Activated CD4-positive, alpha-beta memory T cell treated with anti-CD3 and anti-CD28 coated beads for 36 hours (primary cell): ENCODE measurements around the gene METRNL. TPM values are rescaled to one million over a fixed set of nuclear protein-coding genes. Genes with fewer than 3 reads are reported as not detected.

Experiments used
- CTCF ChIA-PET: fragments of 350-600 bp; sonication (Branson Sonifier 250); formaldehyde crosslinking; loops from one replicate; lab custom pipeline; 2021; ENCODE audit warnings: antibody characterized with exemption, inconsistent platforms; lab: Charles Lee
- POLR2A ChIA-PET: fragments of 350-600 bp; sonication (Branson Sonifier 250); formaldehyde crosslinking; loops from one replicate; lab custom pipeline; 2021; ENCODE audit warnings: antibody characterized with exemption; lab: Charles Lee
- DNase-seq: peaks from one replicate; pipeline ENCODE4 v3.0.0-alpha.2; 2020
- H3K27ac Mint-ChIP-seq: one replicate; pipeline ENCODE4 v1.8.0; 2021; ENCODE audit warnings: mixed read lengths
- H3K27me3 Mint-ChIP-seq: one replicate; pipeline ENCODE4 v1.8.0; 2021; ENCODE audit warnings: mixed read lengths
- H3K36me3 Mint-ChIP-seq: one replicate; pipeline ENCODE4 v1.8.0; 2021; ENCODE audit warnings: mixed read lengths
- H3K4me1 Mint-ChIP-seq: one replicate; pipeline ENCODE4 v1.8.0; 2021; ENCODE audit warnings: low read depth, mixed read lengths
- H3K4me3 Mint-ChIP-seq: one replicate; pipeline ENCODE4 v1.8.0; 2021; ENCODE audit warnings: mild to moderate bottlenecking, mixed read lengths
- H3K9me3 Mint-ChIP-seq: one replicate; pipeline ENCODE4 v1.8.0; 2021; ENCODE audit warnings: mixed read lengths
- intact Hi-C: fragments of 100-400 bp; cut with micrococcal nuclease; formaldehyde crosslinking; loops from one replicate; pipeline ENCODE4 v1.15.1; 2023
- total RNA-seq, 2 experiments: library from RNA; stranded (reverse); gene quantifications; one replicate each; pipeline ENCODE4 v1.2.3, GENCODE V29; 2021

METRNL gene
- total RNA-seq, 2 experiments from 2014 or later, result 62.8 to 71.1 TPM

- ChIA-PET POLR2A (no interaction called here), CTCF (no interaction called here)
- H3K9me3 Mint-ChIP-seq, result no peaks in the 10 kb centered on the region
- no peaks in the 10 kb centered on the region for H3K4me1 Mint-ChIP-seq
- no peaks in the 10 kb centered on the region for H3K36me3 Mint-ChIP-seq
- no peak overlapping the region for H3K4me3 Mint-ChIP-seq
- intact Hi-C loops, result no loop called here
- DNase-seq, result no peak
- no peak overlapping the region for H3K27ac Mint-ChIP-seq
- peaks cover 8% of the 10 kb centered on the region for H3K27me3 Mint-ChIP-seq
Measured at GRCh38 chr17:83109793-83110645, 30.6 kb downstream of the METRNL start.

GRCh38 chr17:83110735-83111134 is 31.3 kb downstream of the METRNL start:
- Mint-ChIP-seq H3K4me3 (no peak overlapping the region), H3K36me3 (no peaks in the 10 kb centered on the region), H3K4me1 (no peaks in the 10 kb centered on the region), H3K27ac (no peak overlapping the region), H3K9me3 (no peaks in the 10 kb centered on the region), H3K27me3 (peaks cover 8% of the 10 kb centered on the region)
- POLR2A ChIA-PET, result no interaction called here
- CTCF ChIA-PET, result no interaction called here
- no peak for DNase-seq
- intact Hi-C loops, result no loop called here

- intact Hi-C loops, result no loop called here
- POLR2A ChIA-PET, result no interaction called here
- no peak for DNase-seq
- no peak overlapping the region for H3K4me3 Mint-ChIP-seq
- no peak overlapping the region for H3K27ac Mint-ChIP-seq
- peaks cover 8% of the 10 kb centered on the region for H3K27me3 Mint-ChIP-seq
- CTCF ChIA-PET, result no interaction called here
- no peaks in the 10 kb centered on the region for H3K36me3 Mint-ChIP-seq
- no peaks in the 10 kb centered on the region for H3K4me1 Mint-ChIP-seq
- no peaks in the 10 kb centered on the region for H3K9me3 Mint-ChIP-seq
Measured at GRCh38 chr17:83111516-83112282, 32.3 kb downstream of the METRNL start.

GRCh38 chr17:83113381-83113780 is 34.0 kb downstream of the METRNL start:
- CTCF ChIA-PET, result no interaction called here
- intact Hi-C loops, result no loop called here
- Mint-ChIP-seq H3K36me3 (no peaks in the 10 kb centered on the region), H3K27ac (no peak overlapping the region), H3K4me1 (no peaks in the 10 kb centered on the region), H3K9me3 (no peaks in the 10 kb centered on the region), H3K27me3 (peaks cover 7% of the 10 kb centered on the region), H3K4me3 (no peak overlapping the region)
- POLR2A ChIA-PET, result no interaction called here
- no peak for DNase-seq

- H3K4me1 Mint-ChIP-seq, result peaks cover under 1% of the 10 kb centered on the region
- H3K27ac Mint-ChIP-seq, result no peak overlapping the region
- no peaks in the 10 kb centered on the region for H3K9me3 Mint-ChIP-seq
- H3K27me3 Mint-ChIP-seq, result peaks cover 6% of the 10 kb centered on the region
- ChIA-PET POLR2A (no interaction called here), CTCF (no interaction called here)
- no peak overlapping the region for H3K4me3 Mint-ChIP-seq
- DNase-seq, result no peak
- H3K36me3 Mint-ChIP-seq, result no peaks in the 10 kb centered on the region
- intact Hi-C loops, result no loop called here
Measured at GRCh38 chr17:83113792-83114191, 34.4 kb downstream of the METRNL start.

GRCh38 chr17:83114706-83115105 is 35.3 kb downstream of the METRNL start:
- Mint-ChIP-seq H3K9me3 (no peaks in the 10 kb centered on the region), H3K27ac (no peak overlapping the region), H3K27me3 (peaks cover 6% of the 10 kb centered on the region), H3K4me1 (peaks cover 4% of the 10 kb centered on the region), H3K36me3 (no peaks in the 10 kb centered on the region), H3K4me3 (no peak overlapping the region)
- no peak for DNase-seq
- intact Hi-C loops, result no loop called here
- ChIA-PET POLR2A (no interaction called here), CTCF (no interaction called here)

GRCh38 chr17:83115202-83115651 is 35.8 kb downstream of the METRNL start:
- peaks cover 6% of the 10 kb centered on the region for H3K27me3 Mint-ChIP-seq
- no peaks in the 10 kb centered on the region for H3K36me3 Mint-ChIP-seq
- DNase-seq, result no peak
- H3K4me1 Mint-ChIP-seq, result peaks cover 7% of the 10 kb centered on the region
- H3K27ac Mint-ChIP-seq, result no peak overlapping the region
- H3K4me3 Mint-ChIP-seq, result no peak overlapping the region
- ChIA-PET CTCF (no interaction called here), POLR2A (no interaction called here)
- H3K9me3 Mint-ChIP-seq, result no peaks in the 10 kb centered on the region
- intact Hi-C loops, result no loop called here

- peaks cover 8% of the 10 kb centered on the region for H3K27me3 Mint-ChIP-seq
- POLR2A ChIA-PET, result no interaction called here
- H3K36me3 Mint-ChIP-seq, result no peaks in the 10 kb centered on the region
- CTCF ChIA-PET, result no interaction called here
- no peak overlapping the region for H3K27ac Mint-ChIP-seq
- intact Hi-C loops, result no loop called here
- peaks cover 12% of the 10 kb centered on the region for H3K4me1 Mint-ChIP-seq
- H3K9me3 Mint-ChIP-seq, result no peaks in the 10 kb centered on the region
- DNase-seq, result no peak
- H3K4me3 Mint-ChIP-seq, result no peak overlapping the region
Measured at GRCh38 chr17:83115832-83116231, 36.4 kb downstream of the METRNL start.

- ChIA-PET POLR2A (interaction anchor here (0.8 kb wide), 1 partner anchor 18 kb away, joined by 3 read pairs; no protein-coding TSS in a partner anchor), CTCF (interaction anchor here (0.6 kb wide), 1 partner anchor 118 kb away, joined by 3 read pairs; no protein-coding TSS in a partner anchor)
- H3K4me1 Mint-ChIP-seq, result peaks cover 12% of the 10 kb centered on the region
- H3K9me3 Mint-ChIP-seq, result no peaks in the 10 kb centered on the region
- no peak overlapping the region for H3K27ac Mint-ChIP-seq
- no peaks in the 10 kb centered on the region for H3K36me3 Mint-ChIP-seq
- DNase-seq, result no peak
- H3K27me3 Mint-ChIP-seq, result peaks cover 8% of the 10 kb centered on the region
- intact Hi-C loops, result no loop called here
- H3K4me3 Mint-ChIP-seq, result no peak overlapping the region
Measured at GRCh38 chr17:83116311-83116771, 36.9 kb downstream of the METRNL start.

GRCh38 chr17:83116783-83117555 is 37.6 kb downstream of the METRNL start:
- Mint-ChIP-seq H3K36me3 (no peaks in the 10 kb centered on the region), H3K9me3 (no peaks in the 10 kb centered on the region), H3K27me3 (peaks cover 12% of the 10 kb centered on the region), H3K27ac (no peak overlapping the region), H3K4me3 (no peak overlapping the region), H3K4me1 (peaks cover 12% of the 10 kb centered on the region)
- ChIA-PET CTCF (interaction anchor here (0.6 kb wide), 1 partner anchor 118 kb away, joined by 3 read pairs; no protein-coding TSS in a partner anchor), POLR2A (interaction anchor here (0.8 kb wide), 1 partner anchor 19 kb away, joined by 3 read pairs; no protein-coding TSS in a partner anchor)
- no peak for DNase-seq
- intact Hi-C loops, result no loop called here

- intact Hi-C loops, result no loop called here
- peaks cover 14% of the 10 kb centered on the region for H3K27me3 Mint-ChIP-seq
- H3K27ac Mint-ChIP-seq, result no peak overlapping the region
- no peak overlapping the region for H3K4me3 Mint-ChIP-seq
- ChIA-PET POLR2A (no interaction called here), CTCF (no interaction called here)
- H3K4me1 Mint-ChIP-seq, result peaks cover 12% of the 10 kb centered on the region
- no peaks in the 10 kb centered on the region for H3K9me3 Mint-ChIP-seq
- DNase-seq, result no peak
- no peaks in the 10 kb centered on the region for H3K36me3 Mint-ChIP-seq
Measured at GRCh38 chr17:83117583-83117982, 38.2 kb downstream of the METRNL start.
